H1 (cell line): ENCODE data around the gene KCNMA1. TPM values are rescaled to one million over a fixed set of nuclear protein-coding genes. Genes with fewer than 3 reads are reported as not detected.

Source experiments
- CTCF ChIA-PET: fragments of 300-600 bp; sonication (Branson Sonifier 250); formaldehyde crosslinking; loops from one replicate; lab custom pipeline; 2021; ENCODE audit not compliant: partially characterized antibody; lab: Charles Lee
- POLR2A ChIA-PET: fragments of 300-600 bp; sonication (Branson Sonifier 250); formaldehyde crosslinking; loops from one replicate; lab custom pipeline; 2021; ENCODE audit warnings: inconsistent platforms; ENCODE audit not compliant: partially characterized antibody; lab: Charles Lee
- DNase-seq, 2 experiments: peaks; one replicate each; pipeline versions ENCODE4 v3.0.0 to v3.0.0-alpha.2; 2010 to 2022; ENCODE audit warnings: low spot score in 2 of 2, low read depth in 1 of 2, mixed read lengths in 1 of 2
- FAIRE-seq: peaks from 2 replicates; lab custom pipeline; 2011; peaks lifted over from hg19 to GRCh38; lab: Jason Lieb, UNC
- H2AFZ ChIP-seq: 2 replicates; pipeline ENCODE4 v1.8.1; 2012; ENCODE audit warnings: low read length, inconsistent platforms
- H2AK5ac ChIP-seq: 2 replicates; pipeline ENCODE4 v1.6.1; 2013; ENCODE audit warnings: low read depth, low read length
- H2BK120ac ChIP-seq: replicated peaks from 2 replicates; pipeline ENCODE3; 2013; ENCODE audit warnings: low read depth, low read length, inconsistent platforms
- H2BK12ac ChIP-seq: 2 replicates; pipeline ENCODE4 v1.6.1; 2013; ENCODE audit warnings: low read depth, low read length
- H2BK15ac ChIP-seq: 2 replicates; pipeline ENCODE4 v1.6.1; 2013; ENCODE audit warnings: low read length
- H2BK20ac ChIP-seq: 2 replicates; pipeline ENCODE4 v1.6.1; 2013; ENCODE audit warnings: low read length
- H2BK5ac ChIP-seq: 2 replicates; pipeline ENCODE4 v1.6.1; 2013; ENCODE audit warnings: low read depth, low read length
- H3K14ac ChIP-seq: 2 replicates; pipeline ENCODE4 v1.6.1; 2013; ENCODE audit warnings: inconsistent platforms; ENCODE audit not compliant: insufficient read length
- H3K18ac ChIP-seq: 2 replicates; pipeline ENCODE4 v1.6.1; 2013; ENCODE audit warnings: low read length; ENCODE audit errors: extremely low read depth
- H3K23ac ChIP-seq: 2 replicates; pipeline ENCODE4 v1.6.1; 2013; ENCODE audit warnings: inconsistent platforms; ENCODE audit not compliant: insufficient read length
- H3K23me2 ChIP-seq: 2 replicates; pipeline ENCODE4 v1.6.1; 2013; ENCODE audit warnings: low read depth, low read length
- H3K27ac ChIP-seq: 2 replicates; pipeline ENCODE4 v1.6.1; 2011; ENCODE audit warnings: low read depth, low read length, inconsistent platforms
- H3K27me3 ChIP-seq, 4 experiments: replicated peaks in 1 of 4; 1 replicate in 1 of 4; 2 replicates in 3 of 4; pipeline versions ENCODE4 v1.6.1 to v1.8.1; 2011 to 2013; ENCODE audit warnings: low read length in 3 of 4, mild to moderate bottlenecking in 3 of 4, inconsistent platforms in 2 of 4, mixed read lengths in 2 of 4, moderate library complexity in 1 of 4; ENCODE audit not compliant: control insufficient read depth in 3 of 4, insufficient read depth in 3 of 4; ENCODE audit errors: extremely low read depth in 1 of 4
- H3K36me3 ChIP-seq, 4 experiments: 2 replicates each; pipeline versions ENCODE4 v1.6.1 to v1.8.1; 2011 to 2013; ENCODE audit warnings: mild to moderate bottlenecking in 4 of 4, low read length in 3 of 4, moderate library complexity in 2 of 4, control low read depth in 1 of 4, inconsistent platforms in 1 of 4; ENCODE audit not compliant: insufficient read depth in 4 of 4, control insufficient read depth in 2 of 4
- H3K4ac ChIP-seq: replicated peaks from 2 replicates; pipeline ENCODE3; 2013; ENCODE audit warnings: low read length, low read depth, mixed read lengths, inconsistent platforms; ENCODE audit not compliant: insufficient read length
- H3K4me1 ChIP-seq, 4 experiments: replicated peaks in 1 of 4; 1 replicate in 1 of 4; 2 replicates in 3 of 4; pipeline versions ENCODE4 v1.6.1 to v1.8.1; 2011 to 2013; ENCODE audit warnings: low read length in 3 of 4, inconsistent platforms in 2 of 4, mixed read lengths in 1 of 4; ENCODE audit not compliant: insufficient read depth in 4 of 4, control insufficient read depth in 3 of 4
- H3K4me2 ChIP-seq, 2 experiments: 2 replicates each; pipeline versions ENCODE4 v1.6.1 to v1.8.1; 2011 to 2013; ENCODE audit warnings: low read depth in 2 of 2, low read length in 2 of 2, control low read depth in 1 of 2, inconsistent platforms in 1 of 2, mild to moderate bottlenecking in 1 of 2; ENCODE audit not compliant: insufficient read depth in 1 of 2
- H3K4me3 ChIP-seq, 4 experiments: fragments of 200-600, 300-600 bp in 1 of 4; sonication (generic), shearing (Covaris generic), sonication (Bioruptor Twin) in 1 of 4; 2 replicates each; pipeline versions ENCODE4 v1.5.1 to v1.8.1; 2011 to 2016; ENCODE audit warnings: low read length in 4 of 4, low read depth in 3 of 4, control low read depth in 2 of 4, inconsistent platforms in 2 of 4, mild to moderate bottlenecking in 2 of 4, mixed read lengths in 1 of 4, moderate library complexity in 1 of 4; ENCODE audit not compliant: insufficient read depth in 2 of 4; ENCODE audit errors: extremely low read depth in 1 of 4
- H3K56ac ChIP-seq: replicated peaks from 2 replicates; pipeline ENCODE3; 2013; ENCODE audit warnings: low read depth, mild to moderate bottlenecking, mixed read lengths, low read length, inconsistent platforms; ENCODE audit not compliant: insufficient read length
- H3K79me1 ChIP-seq: 2 replicates; pipeline ENCODE4 v1.6.1; 2013; ENCODE audit warnings: low read depth, low read length, control low read depth
- H3K79me2 ChIP-seq, 2 experiments: 2 replicates each; pipeline versions ENCODE4 v1.6.1 to v1.8.1; 2012 to 2013; ENCODE audit warnings: low read length in 2 of 2, mild to moderate bottlenecking in 2 of 2, inconsistent platforms in 1 of 2; ENCODE audit not compliant: insufficient read depth in 2 of 2, control insufficient read depth in 1 of 2
- H3K9ac ChIP-seq, 4 experiments: replicated peaks in 1 of 4; 1 replicate in 1 of 4; 2 replicates in 3 of 4; pipeline versions ENCODE4 v1.6.1 to v1.8.1; 2011 to 2013; ENCODE audit warnings: low read depth in 3 of 4, low read length in 3 of 4, control low read depth in 2 of 4, mild to moderate bottlenecking in 2 of 4, moderate library complexity in 2 of 4, inconsistent platforms in 1 of 4; ENCODE audit errors: extremely low read depth in 1 of 4
- H3K9me3 ChIP-seq, 2 experiments: 2 replicates each; pipeline versions ENCODE4 v1.6.1 to v1.8.1; 2012 to 2013; ENCODE audit warnings: mild to moderate bottlenecking in 2 of 2, moderate library complexity in 2 of 2, control low read depth in 1 of 2, inconsistent platforms in 1 of 2, low read depth in 1 of 2, low read length in 1 of 2, mixed read lengths in 1 of 2; ENCODE audit not compliant: insufficient read depth in 2 of 2
- H4K20me1 ChIP-seq, 2 experiments: replicated peaks in 1 of 2; 2 replicates each; pipeline versions ENCODE3 to v1.8.1; 2011 to 2013; ENCODE audit warnings: inconsistent platforms in 2 of 2, low read length in 2 of 2, mild to moderate bottlenecking in 1 of 2; ENCODE audit not compliant: insufficient read depth in 2 of 2, control insufficient read depth in 1 of 2
- H4K5ac ChIP-seq: 2 replicates; pipeline ENCODE4 v1.6.1; 2013; ENCODE audit warnings: low read length, low read depth, mixed read lengths, inconsistent platforms; ENCODE audit not compliant: insufficient read length
- H4K8ac ChIP-seq: 2 replicates; pipeline ENCODE4 v1.8.0; 2013; ENCODE audit warnings: mild to moderate bottlenecking, moderate library complexity, low read length, inconsistent platforms; ENCODE audit not compliant: insufficient read depth; ENCODE audit errors: extremely low read depth
- H4K91ac ChIP-seq: replicated peaks from 2 replicates; pipeline ENCODE3; 2013; ENCODE audit warnings: low read length, mixed read lengths, inconsistent platforms; ENCODE audit not compliant: insufficient read length
- EZH2 ChIP-seq: fragments of 200-600 bp; sonication (generic); IDR thresholded peaks from 2 replicates; pipeline ENCODE4 v1.7.1; 2012; ENCODE audit warnings: low read depth, mild to moderate bottlenecking, moderate library complexity, low read length, inconsistent platforms; ENCODE audit not compliant: severe bottlenecking
- GABPA ChIP-seq: IDR thresholded peaks from 2 replicates; pipeline ENCODE4 v1.6.1; 2011; ENCODE audit warnings: mild to moderate bottlenecking, low read length, moderate library complexity, borderline replicate concordance; ENCODE audit not compliant: insufficient read depth
- GTF2F1 ChIP-seq: IDR thresholded peaks from 2 replicates; pipeline ENCODE4 v1.6.1; 2012; ENCODE audit warnings: low read depth, low read length, improper control_type of control experiment, borderline replicate concordance
- HDAC2 ChIP-seq, 2 experiments: fragments of 300-600 bp in 1 of 2; sonication (generic) in 1 of 2; IDR thresholded peaks; 2 replicates each; pipeline ENCODE4 v1.6.1; 2011 to 2012; ENCODE audit warnings: low read depth in 2 of 2, low read length in 2 of 2, mild to moderate bottlenecking in 2 of 2, moderate library complexity in 2 of 2, borderline replicate concordance in 1 of 2, inconsistent platforms in 1 of 2
- KDM1A ChIP-seq: fragments of 200-600, 300-600 bp; sonication (generic); IDR thresholded peaks from 2 replicates; pipeline ENCODE4 v1.7.1; 2016; ENCODE audit warnings: mild to moderate bottlenecking, low read length, borderline replicate concordance
- RFX5 ChIP-seq: IDR thresholded peaks from 2 replicates; pipeline ENCODE4 v1.6.1; 2011; ENCODE audit warnings: low read depth, low read length, improper control_type of control experiment, borderline replicate concordance
- RNF2 ChIP-seq: fragments of 200-900, 300-1000 bp; sonication (generic); IDR thresholded peaks from 2 replicates; pipeline ENCODE4 v1.7.1; 2016; ENCODE audit warnings: borderline replicate concordance, low read depth, mild to moderate bottlenecking, antibody characterized with exemption, low read length; ENCODE audit not compliant: poor library complexity, severe bottlenecking; ENCODE audit errors: missing control alignments
- SAP30 ChIP-seq: fragments of 300-600 bp; sonication (generic); IDR thresholded peaks from 2 replicates; pipeline ENCODE4 v1.7.1; 2012; ENCODE audit warnings: low read length, moderate library complexity, mild to moderate bottlenecking, inconsistent platforms; ENCODE audit not compliant: insufficient read depth, insufficient replicate concordance
- SIN3A ChIP-seq, 2 experiments: IDR thresholded peaks in 1 of 2; conservative IDR thresholded peaks in 1 of 2; 2 replicates each; pipeline ENCODE4 v1.6.1; 2011 to 2012; ENCODE audit warnings: low read length in 2 of 2, improper control_type of control experiment in 1 of 2, low read depth in 1 of 2, mild to moderate bottlenecking in 1 of 2
- TBP ChIP-seq: IDR thresholded peaks from 2 replicates; pipeline ENCODE4 v1.6.1; 2011; ENCODE audit warnings: low read depth, low read length, improper control_type of control experiment
- WGBS, 2 experiments: shearing (Covaris generic) in 1 of 2; methylation state at CpG; one replicate each; pipeline versions ENCODE4 v1.1.6 to v1.1.7; 2013 to 2015; ENCODE audit warnings: low lambda C conversion rate in 2 of 2, mixed read lengths in 2 of 2, inconsistent platforms in 1 of 2, low coverage in 1 of 2, missing lambda C conversion rate in 1 of 2; ENCODE audit not compliant: insufficient replicate concordance in 2 of 2, insufficient coverage in 1 of 2, insufficient read length in 1 of 2; ENCODE audit errors: extremely low coverage in 1 of 2, missing lambda C conversion rate in 1 of 2; 5-methylcytosine and 5-hydroxymethylcytosine counted together
- polyA plus RNA-seq, 7 experiments: library from polyadenylated mRNA; depleted of rRNA in 3 of 7; stranded (reverse) in 5 of 7; unstranded in 2 of 7; fragments of >200 nt in 5 of 7; fragments of 200-250 nt in 2 of 7; gene quantifications; 1 replicate in 5 of 7; 2 replicates in 1 of 7; 4 replicates in 1 of 7; pipeline versions ENCODE4 v1.2.1 to v1.2.3, GENCODE V29; 2011 to 2013; ENCODE audit warnings: missing spikeins in 2 of 7, mixed read lengths in 2 of 7
- total RNA-seq: library from RNA; stranded (reverse); fragmentation: NEBNext Ultra II Directional; extraction: Animal tissue kit (Norgen Biotek cat#: 25700); gene quantifications from 2 replicates; pipeline ENCODE4 v1.2.1, GENCODE V29; 2021

Gene KCNMA1
- total and polyA plus RNA-seq, 2 of the 8 experiments (the other 6 are each of a cell fraction or from before 2014, with no cell fraction given) = 10.2 to 11.1 TPM

DNA sequence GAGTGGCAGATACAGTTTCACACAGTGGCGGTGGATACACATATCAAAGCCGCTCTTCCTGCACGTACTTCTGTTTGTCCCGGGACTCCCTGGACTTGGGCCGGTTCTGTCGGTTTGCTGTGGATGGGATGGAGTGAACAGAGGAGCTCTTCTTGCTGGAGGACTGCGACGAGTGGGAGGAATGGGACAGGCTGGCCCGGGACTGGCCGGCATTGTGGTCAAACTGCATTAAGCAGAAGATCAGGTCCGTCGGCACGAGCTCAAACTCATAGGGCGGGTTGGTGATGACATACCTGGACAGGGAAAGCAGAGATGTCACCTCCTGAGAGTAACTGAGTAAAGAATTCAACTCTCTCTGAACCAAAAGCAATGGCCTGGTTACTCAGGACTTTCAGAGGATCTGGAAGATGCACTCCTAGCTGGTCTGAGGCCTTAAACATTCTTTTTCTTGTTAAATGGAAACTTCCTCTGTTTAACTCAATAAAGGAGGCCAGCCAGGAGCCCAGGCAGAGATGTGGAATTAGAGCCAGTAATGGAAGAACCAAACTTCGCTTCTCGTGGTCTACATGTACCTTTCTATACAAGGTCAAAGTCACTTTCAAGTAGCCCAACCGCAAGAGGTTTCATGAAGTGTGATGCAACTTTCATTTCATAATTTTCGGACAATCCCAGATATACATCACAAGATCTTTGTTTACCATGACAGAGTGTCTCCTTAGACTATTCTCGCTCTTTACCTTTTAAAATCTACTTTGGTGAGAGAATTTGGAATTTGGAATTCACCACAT, 750.2 kb downstream of the KCNMA1 start:
- DNase-seq = no peak
- no peaks in the 10 kb centered on the region for H3K23me2 ChIP-seq
- no peak overlapping the region for H3K4me3 ChIP-seq
- H3K4ac ChIP-seq = no peak overlapping the region
- no peak overlapping the region for H3K4me2 ChIP-seq
- no peaks in the 10 kb centered on the region for H3K9me3 ChIP-seq
- H2BK15ac ChIP-seq = no peak overlapping the region
- no peaks in the 10 kb centered on the region for H3K79me2 ChIP-seq
- H4K8ac ChIP-seq = no peak overlapping the region
- no peak overlapping the region for H3K14ac ChIP-seq
- no peak overlapping the region for H3K18ac ChIP-seq
- no peak overlapping the region for H2BK120ac ChIP-seq
- H4K20me1 ChIP-seq = no peaks in the 10 kb centered on the region
- CTCF ChIA-PET = interaction anchor here (0.9 to 1.3 kb wide), 2 partner anchors 15 to 150 kb away, joined by 3 read pairs; no protein-coding TSS in a partner anchor
- H3K27me3 ChIP-seq = no peaks in the 10 kb centered on the region
- 95% methylated on average over 19 of the region's 19 CpGs; no CpG with 5 or more reads in 1 of the 2 experiments for WGBS, 2 experiments
- no peak overlapping the region for H3K27ac ChIP-seq
- no peaks in the 10 kb centered on the region for H3K79me1 ChIP-seq
- no peak overlapping the region for H3K9ac ChIP-seq
- no peak overlapping the region for H2BK20ac ChIP-seq
- peaks cover 0 to under 1% (median 0%) of the 10 kb centered on the region in 4 experiments; a peak in 2 of 7 replicates for H3K4me1 ChIP-seq
- H4K5ac ChIP-seq = no peak overlapping the region
- H3K36me3 ChIP-seq = no peaks in the 10 kb centered on the region
- no peak overlapping the region for H2BK12ac ChIP-seq
- H2AK5ac ChIP-seq = no peak overlapping the region
- H3K23ac ChIP-seq = no peak overlapping the region
- no peak overlapping the region for H2BK5ac ChIP-seq
- POLR2A ChIA-PET = no interaction called here
- no peak overlapping the region for H3K56ac ChIP-seq
- no peak for FAIRE-seq
- no peak overlapping the region for H4K91ac ChIP-seq
- no peak overlapping the region for H2AFZ ChIP-seq
- TF ChIP-seq RFX5 = no peak
- no peak for TF ChIP-seq TBP
- no peak for TF ChIP-seq RNF2
- no peak for TF ChIP-seq KDM1A
- TF ChIP-seq GTF2F1 = no peak
- TF ChIP-seq SAP30 = no peak
- TF ChIP-seq SIN3A (conservative IDR thresholded peaks at IDR 0.05 in 1 of 2, IDR thresholded peaks at IDR 0.05 in 1 of 2; ENCODE audit: low read depth in 1 of 2, low read length in 2 of 2) = no peak
- no peak for TF ChIP-seq EZH2
- TF ChIP-seq HDAC2 (IDR thresholded peaks at IDR 0.05; ENCODE audit: borderline replicate concordance in 1 of 2, low read depth in 2 of 2, low read length in 2 of 2) = no peak
- no peak for TF ChIP-seq GABPA
